HG02885 (cell line): ENCODE data around the gene CLEC11A.
"Not testable (repeated sequence)": the region's sequence is repeated elsewhere in the genome, so short reads cannot be mapped to it uniquely, and the experiment has no call there.

Experiments used
- ATAC-seq: cut with Tn5 transposase; IDR thresholded peaks from one replicate; pipeline ENCODE4 v1.9.1; 2021; ENCODE audit warnings: mild to moderate bottlenecking; ENCODE audit not compliant: unreplicated experiment, poor library complexity

CLEC11A gene

GRCh38 chr19:50721441-50722137 is 1.6 kb upstream of the CLEC11A start:
- ATAC-seq: no peak

- no peak for ATAC-seq
Observed at GRCh38 chr19:50722201-50723013, 757 bp upstream of the CLEC11A start.

- no peak for ATAC-seq
Observed at GRCh38 chr19:50723735-50724521, 764 bp downstream of the CLEC11A start.

GRCh38 chr19:50724522-50725217 is 1.5 kb downstream of the CLEC11A start:
- ATAC-seq: peak; percentile 80

GRCh38 chr19:50725218-50725910 is 2.2 kb downstream of the CLEC11A start:
- ATAC-seq: peak; percentile 21

DNA sequence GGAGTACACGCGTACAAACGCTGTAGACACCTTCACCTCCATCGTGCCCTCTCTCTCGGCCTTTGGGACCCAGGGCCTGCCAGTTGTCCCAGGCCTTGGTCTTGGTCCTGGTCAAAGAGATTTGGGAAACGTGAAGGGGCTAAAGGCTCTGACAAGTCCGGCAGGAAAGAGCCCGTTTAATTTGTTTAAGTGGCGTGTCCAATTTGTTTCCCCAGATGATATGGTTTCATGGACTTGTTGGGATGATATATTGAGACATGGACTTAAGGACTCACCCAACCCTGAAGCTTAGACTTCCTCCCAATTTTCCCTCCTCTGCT is 2.7 kb downstream of the CLEC11A start:
- ATAC-seq: no peak

GRCh38 chr19:50728084-50728737 is 5.0 kb downstream of the CLEC11A start:
- no peak for ATAC-seq

- ATAC-seq: no peak
Observed at GRCh38 chr19:50729894-50730293, 6.7 kb downstream of the CLEC11A start.

DNA sequence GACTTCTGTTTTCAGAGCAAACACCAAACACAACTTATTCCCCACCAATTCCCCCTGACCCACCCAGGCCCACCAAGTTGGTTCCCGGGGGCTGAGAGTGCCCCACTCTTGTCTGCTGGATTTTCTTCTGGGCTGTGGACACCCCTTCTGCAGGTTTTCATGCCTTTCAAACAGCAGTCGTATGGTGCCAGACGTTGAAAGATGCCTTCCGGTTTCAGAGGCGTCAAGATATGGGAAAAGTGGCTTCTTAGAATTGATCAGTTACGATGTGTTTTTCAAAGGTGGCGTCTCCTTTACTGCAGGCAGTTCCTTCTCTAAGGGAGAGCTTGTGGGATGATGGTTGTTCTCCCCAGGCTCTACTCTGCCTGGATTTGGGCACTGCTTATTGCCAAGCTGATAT is 12.7 kb downstream of the CLEC11A start:
- no peak for ATAC-seq

GRCh38 chr19:50736338-50736737 is 13.2 kb downstream of the CLEC11A start:
- ATAC-seq: no peak

DNA sequence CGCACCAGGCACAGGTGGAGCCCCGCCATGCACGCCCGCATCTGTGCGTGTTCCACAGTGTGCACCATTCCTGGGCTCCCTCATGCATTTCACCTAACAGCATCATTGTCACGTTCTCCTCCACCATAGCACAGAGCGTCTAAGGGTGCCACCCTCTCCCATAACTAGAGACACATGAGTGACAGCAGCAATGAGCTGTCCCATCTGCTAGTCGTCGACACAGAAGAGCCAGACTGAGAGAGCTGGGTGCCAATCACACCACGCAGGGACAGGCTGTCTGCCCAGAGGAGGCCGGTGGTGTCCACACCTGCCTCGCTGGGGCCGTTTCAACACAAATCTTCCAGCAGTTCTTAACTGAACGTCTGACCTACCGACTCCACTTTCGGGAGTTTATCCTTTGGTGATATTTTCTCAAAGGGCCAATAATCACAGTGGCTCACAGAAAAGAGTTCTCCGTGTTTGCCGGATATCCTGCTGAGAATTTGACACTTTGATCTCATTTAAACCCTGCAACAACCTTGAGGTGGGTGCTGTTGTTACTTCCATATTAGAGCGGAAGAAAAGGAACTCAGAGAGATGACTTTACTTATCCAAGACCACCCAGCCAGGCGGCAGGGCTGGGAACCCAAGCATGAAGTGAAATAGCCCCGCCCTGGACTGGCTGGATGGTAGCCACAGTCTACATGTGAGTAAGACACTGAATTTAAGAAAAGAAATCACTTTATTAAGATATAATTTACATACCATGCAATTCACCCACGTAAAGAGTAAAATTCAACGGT is 16.2 kb downstream of the CLEC11A start:
- no peak for ATAC-seq

- ATAC-seq: no peak
Observed at GRCh38 chr19:50739914-50740426, 16.8 kb downstream of the CLEC11A start.

DNA sequence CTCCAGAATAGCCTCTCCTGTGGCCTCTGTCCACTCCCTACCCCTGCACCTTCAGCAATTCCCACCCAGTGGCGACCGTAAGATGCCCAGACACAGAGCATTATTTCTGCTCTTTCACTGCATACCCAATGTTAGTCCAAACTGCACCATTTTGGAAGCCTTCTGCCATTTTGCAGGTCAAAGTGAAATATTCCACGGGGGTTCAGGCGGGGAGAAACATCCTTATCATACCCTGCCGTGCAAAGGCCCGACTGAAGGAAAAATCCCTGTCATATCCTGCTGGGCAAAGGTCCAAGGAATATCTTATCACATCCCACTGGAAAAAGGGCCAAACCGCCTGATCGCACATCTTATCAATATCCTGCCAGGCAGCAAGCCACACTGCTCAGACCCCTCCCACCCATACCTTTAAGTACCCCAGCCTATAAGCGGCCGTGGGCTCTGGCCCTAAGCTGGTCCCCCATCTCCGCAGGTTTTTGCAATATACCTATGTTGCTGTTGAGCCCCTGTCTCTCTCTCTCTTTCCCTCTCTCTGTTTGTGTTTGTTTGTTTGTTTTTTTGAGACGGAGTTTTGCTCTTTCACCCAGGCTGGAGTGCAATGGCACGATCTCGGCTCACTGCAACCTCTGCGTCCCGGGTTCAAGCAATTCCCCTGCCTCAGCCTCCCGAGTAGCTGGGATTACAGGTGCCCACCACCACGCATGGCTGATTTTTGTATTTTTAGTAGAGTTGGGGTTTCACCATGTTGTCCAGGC is 18.2 kb downstream of the CLEC11A start:
- no peak for ATAC-seq

- no peak for ATAC-seq
Observed at GRCh38 chr19:50743537-50743936, 20.4 kb downstream of the CLEC11A start.

- no peak for ATAC-seq
Observed at GRCh38 chr19:50745221-50745620, 22.1 kb downstream of the CLEC11A start.

DNA sequence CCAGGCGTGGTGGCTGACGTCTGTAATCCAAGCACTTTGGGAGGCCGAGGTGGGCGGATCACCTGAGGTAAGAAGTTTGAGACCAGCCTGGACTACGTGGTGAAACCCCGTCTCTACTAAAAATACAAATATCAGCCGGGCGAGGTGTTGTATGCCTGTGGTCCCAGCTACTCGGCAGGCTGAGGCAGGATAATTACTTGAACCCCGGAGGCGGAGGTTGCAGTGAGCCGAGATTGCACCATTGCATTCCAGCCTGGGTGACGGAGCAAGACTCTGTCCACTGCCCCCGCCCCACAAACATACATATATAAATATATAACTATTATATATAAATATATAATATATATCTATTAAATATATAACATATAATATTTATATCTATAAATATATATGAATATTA is 24.0 kb downstream of the CLEC11A start:
- ATAC-seq: not testable (repeated sequence)

GRCh38 chr19:50749490-50749889 is 26.3 kb downstream of the CLEC11A start:
- no peak for ATAC-seq

GRCh38 chr19:50750010-50750409 is 26.8 kb downstream of the CLEC11A start:
- no peak for ATAC-seq
